GM23338 (cell line): ENCODE results near the gene PTK6. TPM values are rescaled to one million over a fixed set of nuclear protein-coding genes. Genes with fewer than 3 reads are reported as not detected.

Experiments used
- ATAC-seq: fragments of 200-7000 bp; cut with Tn5 transposase; 3 replicates; pipeline ENCODE4 v1.9.1; 2020
- DNase-seq: peaks from one replicate; pipeline ENCODE4 v3.0.0-alpha.2; 2015; ENCODE audit warnings: low spot score
- H2AFZ ChIP-seq: fragments of 200-600 bp; sonication (generic); 2 replicates; pipeline ENCODE4 v1.8.0; 2016; ENCODE audit warnings: antibody characterized with exemption, mild to moderate bottlenecking, moderate library complexity
- H3F3A ChIP-seq: fragments of 200-600 bp; sonication (generic); replicated peaks from 2 replicates; pipeline ENCODE4 v1.8.0; 2017; ENCODE audit warnings: antibody characterized with exemption, mixed run types, low read depth
- H3K27ac ChIP-seq: fragments of 200-600 bp; sonication (generic); 2 replicates; pipeline ENCODE4 v1.6.1; 2016; ENCODE audit warnings: low read depth
- H3K27me3 ChIP-seq: fragments of 200-600 bp; sonication (generic); 2 replicates; pipeline ENCODE4 v1.8.0; 2016; ENCODE audit warnings: mild to moderate bottlenecking, mixed run types, moderate library complexity; ENCODE audit not compliant: insufficient read depth
- H3K36me3 ChIP-seq: fragments of 200-600 bp; sonication (generic); 2 replicates; pipeline ENCODE4 v1.8.0; 2016; ENCODE audit warnings: mild to moderate bottlenecking; ENCODE audit not compliant: insufficient read depth
- H3K4me1 ChIP-seq: fragments of 200-600 bp; sonication (generic); 2 replicates; pipeline ENCODE4 v1.8.0; 2016; ENCODE audit warnings: mild to moderate bottlenecking, moderate library complexity; ENCODE audit not compliant: insufficient read depth
- H3K4me2 ChIP-seq: fragments of 200-600 bp; sonication (generic); 2 replicates; pipeline ENCODE4 v1.7.1; 2017; ENCODE audit warnings: mixed run types
- H3K4me3 ChIP-seq: fragments of 200-600 bp; sonication (generic); 2 replicates; pipeline ENCODE4 v1.6.1; 2016; ENCODE audit warnings: mixed run types
- H3K79me2 ChIP-seq: fragments of 200-600 bp; sonication (generic); replicated peaks from 2 replicates; pipeline ENCODE4 v1.8.0; 2017; ENCODE audit warnings: mild to moderate bottlenecking; ENCODE audit not compliant: insufficient read depth
- H3K9me2 ChIP-seq: fragments of 200-600 bp; sonication (generic); 2 replicates; pipeline ENCODE4 v1.8.0; 2017; ENCODE audit not compliant: insufficient read depth
- H4K20me1 ChIP-seq: fragments of 200-600 bp; sonication (generic); replicated peaks from 2 replicates; pipeline ENCODE4 v1.8.0; 2017; ENCODE audit warnings: mild to moderate bottlenecking; ENCODE audit not compliant: insufficient read depth
- H3K27ac Mint-ChIP-seq: 2 replicates; pipeline ENCODE4 v1.8.0; 2020; ENCODE audit warnings: inconsistent platforms, mild to moderate bottlenecking, moderate library complexity, mixed read lengths
- H3K27me3 Mint-ChIP-seq: 3 replicates; pipeline ENCODE4 v1.8.0; 2022; ENCODE audit warnings: low read depth, mild to moderate bottlenecking, moderate library complexity, mixed read lengths, inconsistent platforms; ENCODE audit not compliant: insufficient read depth, poor library complexity
- H3K36me3 Mint-ChIP-seq: 3 replicates; pipeline ENCODE4 v1.8.0; 2021; ENCODE audit warnings: low read depth, mild to moderate bottlenecking, inconsistent platforms, moderate library complexity, mixed read lengths
- H3K4me1 Mint-ChIP-seq: 3 replicates; pipeline ENCODE4 v1.8.0; 2020; ENCODE audit warnings: mild to moderate bottlenecking, inconsistent platforms, mixed read lengths
- H3K4me3 Mint-ChIP-seq: 3 replicates; pipeline ENCODE4 v1.8.0; 2021; ENCODE audit warnings: moderate library complexity, mild to moderate bottlenecking, inconsistent platforms, mixed read lengths
- H3K9me3 Mint-ChIP-seq: 3 replicates; pipeline ENCODE4 v1.8.0; 2020; ENCODE audit warnings: moderate library complexity, mild to moderate bottlenecking, inconsistent platforms, mixed read lengths
- CREB1 ChIP-seq: fragments of 250-450 bp; sonication (Bioruptor Pico); IDR thresholded peaks from 2 replicates; pipeline ENCODE4 v1.5.0; 2020; ENCODE audit warnings: low read depth, mild to moderate bottlenecking, moderate library complexity
- ETS1 ChIP-seq: IDR thresholded peaks from 2 replicates; pipeline ENCODE4 v1.6.1; 2016; ENCODE audit warnings: antibody characterized with exemption
- EZH2 ChIP-seq: fragments of 200-600 bp; sonication (generic); IDR thresholded peaks from one replicate; pipeline ENCODE4 v1.8.0; 2017; ENCODE audit warnings: antibody characterized with exemption, mild to moderate bottlenecking, low read depth; ENCODE audit not compliant: unreplicated experiment
- EZH2phosphoT487 ChIP-seq: fragments of 200-600 bp; sonication (generic); IDR thresholded peaks from one replicate; pipeline ENCODE4 v1.8.1; 2018; ENCODE audit warnings: antibody characterized with exemption; ENCODE audit not compliant: unreplicated experiment
- JUNB ChIP-seq: IDR thresholded peaks from one replicate; pipeline ENCODE4 v1.6.1; 2016; ENCODE audit warnings: antibody characterized with exemption; ENCODE audit not compliant: unreplicated experiment
- NANOG ChIP-seq: IDR thresholded peaks from 2 replicates; pipeline ENCODE4 v1.6.1; 2016; ENCODE audit warnings: antibody characterized with exemption, borderline replicate concordance
- POLR2AphosphoS5 ChIP-seq: IDR thresholded peaks from 2 replicates; pipeline ENCODE4 v1.6.1; 2016; ENCODE audit warnings: antibody characterized with exemption, low read depth
- ZNF114 ChIP-seq: fragments of 250-450 bp; sonication (Bioruptor Pico); IDR thresholded peaks from 2 replicates; pipeline ENCODE4 v1.5.0; 2020; ENCODE audit warnings: mild to moderate bottlenecking, moderate library complexity
- ZNF462 ChIP-seq: fragments of 250-450 bp; sonication (Bioruptor Pico); IDR thresholded peaks from 2 replicates; pipeline ENCODE4 v1.5.0; 2020; ENCODE audit warnings: mild to moderate bottlenecking, moderate library complexity
- polyA plus RNA-seq: library from polyadenylated mRNA; unstranded; fragments of >200 nt; fragmentation: Nextera tagmentation; extraction: Ambion mirVana; gene quantifications from 2 replicates; pipeline ENCODE4 v1.2.1, GENCODE V29; 2016
- total RNA-seq: library from RNA; depleted of rRNA; stranded (reverse); fragments of >200 nt; shearing (Covaris generic); gene quantifications from 2 replicates; pipeline ENCODE4 v1.2.3, GENCODE V29; 2014
- TF ChIP-seq, protein P1 (sequence below), 2 experiments: fragments of 200-600 bp in 1 of 2; sonication (generic) in 1 of 2; conservative IDR thresholded peaks; 2 replicates each; pipeline versions ENCODE4 v1.5.1 to v1.6.1; 2016 to 2017; ENCODE audit warnings: antibody characterized with exemption in 2 of 2, low read depth in 2 of 2, mild to moderate bottlenecking in 2 of 2, moderate library complexity in 1 of 2
- TF ChIP-seq, protein P2 (sequence below): IDR thresholded peaks from one replicate; pipeline ENCODE4 v1.6.1; 2018; ENCODE audit warnings: antibody characterized with exemption; ENCODE audit not compliant: unreplicated experiment

The PTK6 gene
- total and polyA plus RNA-seq, 2 experiments from 2014 or later = 0.28 TPM; not detected in 1

- Histone ChIP-seq H3K79me2 (no peaks in the 10 kb centered on the region), H2AFZ (no peak overlapping the region), H3K9me2 (no peaks in the 10 kb centered on the region), H3K4me2 (peak overlapping the region; percentile 71), H3K36me3 (no peaks in the 10 kb centered on the region), H3K4me1 (peaks cover 19% of the 10 kb centered on the region), H3K4me3 (no peak overlapping the region), H3K27me3 (peaks cover 36% of the 10 kb centered on the region), H3F3A (no peaks in the 10 kb centered on the region), H3K27ac (no peak overlapping the region), H4K20me1 (no peaks in the 10 kb centered on the region)
- ATAC-seq (no peak), DNase-seq (no peak)
- H3K27ac Mint-ChIP-seq = no peak overlapping the region
- TF ChIP-seq, protein P1, sequence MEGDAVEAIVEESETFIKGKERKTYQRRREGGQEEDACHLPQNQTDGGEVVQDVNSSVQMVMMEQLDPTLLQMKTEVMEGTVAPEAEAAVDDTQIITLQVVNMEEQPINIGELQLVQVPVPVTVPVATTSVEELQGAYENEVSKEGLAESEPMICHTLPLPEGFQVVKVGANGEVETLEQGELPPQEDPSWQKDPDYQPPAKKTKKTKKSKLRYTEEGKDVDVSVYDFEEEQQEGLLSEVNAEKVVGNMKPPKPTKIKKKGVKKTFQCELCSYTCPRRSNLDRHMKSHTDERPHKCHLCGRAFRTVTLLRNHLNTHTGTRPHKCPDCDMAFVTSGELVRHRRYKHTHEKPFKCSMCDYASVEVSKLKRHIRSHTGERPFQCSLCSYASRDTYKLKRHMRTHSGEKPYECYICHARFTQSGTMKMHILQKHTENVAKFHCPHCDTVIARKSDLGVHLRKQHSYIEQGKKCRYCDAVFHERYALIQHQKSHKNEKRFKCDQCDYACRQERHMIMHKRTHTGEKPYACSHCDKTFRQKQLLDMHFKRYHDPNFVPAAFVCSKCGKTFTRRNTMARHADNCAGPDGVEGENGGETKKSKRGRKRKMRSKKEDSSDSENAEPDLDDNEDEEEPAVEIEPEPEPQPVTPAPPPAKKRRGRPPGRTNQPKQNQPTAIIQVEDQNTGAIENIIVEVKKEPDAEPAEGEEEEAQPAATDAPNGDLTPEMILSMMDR (conservative IDR thresholded peaks at IDR 0.05; ENCODE audit: low read depth in 2 of 2) = no peak
- TF ChIP-seq EZH2phosphoT487 = no peak
- no peak for TF ChIP-seq ZNF462 (CRISPR knock-in tag)
- TF ChIP-seq ZNF114 = no peak
- no peak for TF ChIP-seq JUNB
- TF ChIP-seq, protein P2, sequence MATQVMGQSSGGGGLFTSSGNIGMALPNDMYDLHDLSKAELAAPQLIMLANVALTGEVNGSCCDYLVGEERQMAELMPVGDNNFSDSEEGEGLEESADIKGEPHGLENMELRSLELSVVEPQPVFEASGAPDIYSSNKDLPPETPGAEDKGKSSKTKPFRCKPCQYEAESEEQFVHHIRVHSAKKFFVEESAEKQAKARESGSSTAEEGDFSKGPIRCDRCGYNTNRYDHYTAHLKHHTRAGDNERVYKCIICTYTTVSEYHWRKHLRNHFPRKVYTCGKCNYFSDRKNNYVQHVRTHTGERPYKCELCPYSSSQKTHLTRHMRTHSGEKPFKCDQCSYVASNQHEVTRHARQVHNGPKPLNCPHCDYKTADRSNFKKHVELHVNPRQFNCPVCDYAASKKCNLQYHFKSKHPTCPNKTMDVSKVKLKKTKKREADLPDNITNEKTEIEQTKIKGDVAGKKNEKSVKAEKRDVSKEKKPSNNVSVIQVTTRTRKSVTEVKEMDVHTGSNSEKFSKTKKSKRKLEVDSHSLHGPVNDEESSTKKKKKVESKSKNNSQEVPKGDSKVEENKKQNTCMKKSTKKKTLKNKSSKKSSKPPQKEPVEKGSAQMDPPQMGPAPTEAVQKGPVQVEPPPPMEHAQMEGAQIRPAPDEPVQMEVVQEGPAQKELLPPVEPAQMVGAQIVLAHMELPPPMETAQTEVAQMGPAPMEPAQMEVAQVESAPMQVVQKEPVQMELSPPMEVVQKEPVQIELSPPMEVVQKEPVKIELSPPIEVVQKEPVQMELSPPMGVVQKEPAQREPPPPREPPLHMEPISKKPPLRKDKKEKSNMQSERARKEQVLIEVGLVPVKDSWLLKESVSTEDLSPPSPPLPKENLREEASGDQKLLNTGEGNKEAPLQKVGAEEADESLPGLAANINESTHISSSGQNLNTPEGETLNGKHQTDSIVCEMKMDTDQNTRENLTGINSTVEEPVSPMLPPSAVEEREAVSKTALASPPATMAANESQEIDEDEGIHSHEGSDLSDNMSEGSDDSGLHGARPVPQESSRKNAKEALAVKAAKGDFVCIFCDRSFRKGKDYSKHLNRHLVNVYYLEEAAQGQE = no peak
- no peak for TF ChIP-seq NANOG
- no peak for TF ChIP-seq ETS1
- TF ChIP-seq POLR2AphosphoS5 = no peak
- TF ChIP-seq EZH2 = no peak
- TF ChIP-seq CREB1 (CRISPR knock-in tag) = no peak
- H3K9me3 Mint-ChIP-seq = peaks cover 13% of the 10 kb centered on the region; the same call in 1 of the 3 replicates
- no peaks in the 10 kb centered on the region; the same call in 2 of the 3 replicates for H3K36me3 Mint-ChIP-seq
- peak overlapping the region; percentile 32; the same call in 1 of the 3 replicates for H3K4me3 Mint-ChIP-seq
- H3K27me3 Mint-ChIP-seq = peaks cover 26% of the 10 kb centered on the region
- peaks cover 5% of the 10 kb centered on the region; the same call in 2 of the 3 replicates for H3K4me1 Mint-ChIP-seq
These were observed 36.0 kb downstream of the PTK6 start for GRCh38 chr20:63500902-63501817.
